SK-N-SH (cell line): ENCODE measurements around the gene PDE11A.

ENCODE experiments used
- TAF1 ChIP-seq: IDR thresholded peaks from 2 replicates; pipeline ENCODE4 v1.6.1; 2012; ENCODE audit warnings: low read depth, mild to moderate bottlenecking, low read length, moderate library complexity, borderline replicate concordance
- YY1 ChIP-seq: IDR thresholded peaks from 2 replicates; pipeline ENCODE4 v1.4.0; 2012; ENCODE audit warnings: low read depth, mild to moderate bottlenecking
- TF ChIP-seq, protein P1 (sequence below): fragments of 200-600 bp; sonication (generic); IDR thresholded peaks from 2 replicates; pipeline ENCODE4 v1.6.1; 2017; ENCODE audit warnings: antibody characterized with exemption, mild to moderate bottlenecking, moderate library complexity

DNA sequence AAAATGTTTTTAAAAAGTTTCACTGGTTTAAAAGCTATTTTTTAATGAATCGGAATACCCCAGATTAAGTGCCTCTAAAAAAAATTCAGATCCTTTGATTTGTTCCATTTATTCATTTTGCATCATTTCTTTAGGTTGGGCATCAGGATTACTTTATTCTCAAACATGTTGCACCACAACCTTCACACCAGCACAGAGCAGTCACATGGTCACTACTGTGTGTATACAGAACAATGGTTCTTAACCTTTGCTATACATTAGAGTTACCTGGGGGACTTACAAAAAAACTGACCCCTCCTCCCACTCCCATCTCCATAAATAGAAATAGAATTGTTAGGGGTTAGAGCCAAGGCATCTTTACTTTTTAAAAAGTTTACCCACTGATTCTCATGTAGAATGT lies 461.8 kb downstream of the PDE11A start:
- TF ChIP-seq YY1 (no peak), TAF1 (no peak)
- TF ChIP-seq, protein P1, sequence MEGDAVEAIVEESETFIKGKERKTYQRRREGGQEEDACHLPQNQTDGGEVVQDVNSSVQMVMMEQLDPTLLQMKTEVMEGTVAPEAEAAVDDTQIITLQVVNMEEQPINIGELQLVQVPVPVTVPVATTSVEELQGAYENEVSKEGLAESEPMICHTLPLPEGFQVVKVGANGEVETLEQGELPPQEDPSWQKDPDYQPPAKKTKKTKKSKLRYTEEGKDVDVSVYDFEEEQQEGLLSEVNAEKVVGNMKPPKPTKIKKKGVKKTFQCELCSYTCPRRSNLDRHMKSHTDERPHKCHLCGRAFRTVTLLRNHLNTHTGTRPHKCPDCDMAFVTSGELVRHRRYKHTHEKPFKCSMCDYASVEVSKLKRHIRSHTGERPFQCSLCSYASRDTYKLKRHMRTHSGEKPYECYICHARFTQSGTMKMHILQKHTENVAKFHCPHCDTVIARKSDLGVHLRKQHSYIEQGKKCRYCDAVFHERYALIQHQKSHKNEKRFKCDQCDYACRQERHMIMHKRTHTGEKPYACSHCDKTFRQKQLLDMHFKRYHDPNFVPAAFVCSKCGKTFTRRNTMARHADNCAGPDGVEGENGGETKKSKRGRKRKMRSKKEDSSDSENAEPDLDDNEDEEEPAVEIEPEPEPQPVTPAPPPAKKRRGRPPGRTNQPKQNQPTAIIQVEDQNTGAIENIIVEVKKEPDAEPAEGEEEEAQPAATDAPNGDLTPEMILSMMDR, result no peak
